Measurements from ENCODE around the gene DAB2IP. TPM values are rescaled to one million over a fixed set of nuclear protein-coding genes. Genes with fewer than 3 reads are reported as not detected.

The DAB2IP gene
- total and polyA plus RNA-seq, 4 donors, result 19.4 to 75.0 (median 28.7) TPM

DNA sequence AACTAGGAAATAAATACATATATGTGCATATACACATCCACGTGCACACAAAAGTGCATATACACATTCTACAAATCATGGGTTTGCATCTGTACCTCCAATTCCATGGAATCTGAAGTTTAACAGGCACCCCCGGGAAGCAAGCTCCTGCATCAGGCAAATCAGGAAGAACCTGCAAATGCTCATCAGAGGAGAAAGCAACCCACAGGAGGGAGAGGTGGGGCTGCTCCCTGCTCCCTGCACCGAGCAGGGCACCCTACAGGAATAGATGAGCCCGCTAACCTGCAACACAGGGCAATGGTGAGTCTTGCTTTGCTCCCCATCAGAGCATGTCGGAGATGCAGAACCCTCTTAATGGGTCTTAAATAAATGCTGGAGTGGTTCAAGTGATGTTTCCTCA lies 151.3 kb downstream of the DAB2IP start:
- TF ChIP-seq CTCF (IDR thresholded peaks at IDR 0.05; ENCODE audit: control extremely low read depth, extremely low read depth), result no peak
- 76 to 79% methylated on average over 5 of the region's 5 CpGs for WGBS, 2 donors
- ATAC-seq (ENCODE audit: insufficient read depth, low FRiP score), result no peak

DNA sequence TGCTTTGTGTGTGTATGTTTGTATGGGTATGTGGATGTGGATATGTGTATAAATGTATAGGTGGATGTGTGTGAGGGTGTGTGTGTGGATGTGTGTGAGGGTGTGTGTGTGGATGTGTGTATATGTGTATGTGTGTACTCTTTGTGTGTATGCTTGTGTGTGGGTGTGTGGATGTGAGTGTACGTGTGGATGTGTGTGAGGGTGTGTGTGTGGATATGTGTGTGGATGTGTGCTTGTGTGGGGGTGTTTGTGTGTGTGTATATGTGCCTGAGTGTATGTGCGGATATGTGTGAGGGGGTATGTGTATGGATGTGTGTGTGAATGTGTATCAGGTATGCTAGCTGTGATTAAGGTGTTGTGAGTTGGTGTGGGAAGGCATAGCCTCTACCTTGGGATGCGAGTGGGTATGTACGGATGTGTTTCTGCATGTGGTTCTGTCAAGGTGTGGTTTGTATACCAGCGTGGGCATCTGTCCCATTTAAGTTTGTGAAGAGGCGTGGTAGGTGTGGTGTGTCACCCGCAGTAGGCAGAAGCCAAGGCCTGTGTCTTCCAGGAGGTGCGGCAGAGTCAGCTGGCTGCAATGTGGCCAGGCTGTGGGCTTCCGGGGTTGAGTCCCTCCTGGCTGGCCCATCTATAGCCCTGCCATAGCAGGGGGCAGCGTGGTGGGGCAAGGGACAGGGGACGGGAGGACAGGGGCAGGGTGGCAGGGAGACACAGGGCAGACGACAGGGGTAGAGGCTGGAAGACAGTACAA lies 155.8 kb downstream of the DAB2IP start:
- no peak for TF ChIP-seq CTCF (IDR thresholded peaks at IDR 0.05; ENCODE audit: control extremely low read depth, extremely low read depth)
- no peak for DNase-seq
- Histone ChIP-seq H3K4me1 (ENCODE audit: control insufficient read depth in 5 of 5, insufficient read depth in 5 of 5, low read length in 5 of 5) (no peaks in the 10 kb centered on the region), H3K9ac (ENCODE audit: insufficient read depth in 1 of 2, low read length in 2 of 2) (no peak overlapping the region), H3K9me3 (ENCODE audit: control insufficient read depth in 4 of 4, insufficient read depth in 3 of 4, low read length in 3 of 4) (peaks cover 0 to 1% (median 0%) of the 10 kb centered on the region in 4 donors), H3K27ac (ENCODE audit: low read depth in 1 of 2, low read length in 1 of 2) (no peak overlapping the region), H3K27me3 (ENCODE audit: control insufficient read depth in 3 of 3, insufficient read depth in 3 of 3, low read length in 2 of 3) (peaks cover 0 to 6% (median 0%) of the 10 kb centered on the region in 3 donors), H3K4me3 (no peak overlapping the region), H3K36me3 (ENCODE audit: control insufficient read depth in 4 of 4, insufficient read depth in 4 of 4, low read length in 4 of 4) (no peaks in the 10 kb centered on the region)
- WGBS, 2 donors, result 84 to 91% methylated on average over 12 of the region's 12 CpGs
- ATAC-seq (ENCODE audit: insufficient read depth, low FRiP score), result no peak

More for the DNA sequence above, 151.3 kb downstream of the DAB2IP start:
- H3K9me3 ChIP-seq (ENCODE audit: control insufficient read depth in 4 of 4, insufficient read depth in 3 of 4, low read length in 3 of 4), result peaks cover 0 to 1% (median 0%) of the 10 kb centered on the region in 4 donors
- no peak overlapping the region for H3K4me3 ChIP-seq
- peaks cover 0 to 6% (median 0%) of the 10 kb centered on the region in 3 donors for H3K27me3 ChIP-seq (ENCODE audit: control insufficient read depth in 3 of 3, insufficient read depth in 3 of 3, low read length in 2 of 3)
- no peak overlapping the region for H3K9ac ChIP-seq (ENCODE audit: insufficient read depth in 1 of 2, low read length in 2 of 2)
- H3K4me1 ChIP-seq (ENCODE audit: control insufficient read depth in 5 of 5, insufficient read depth in 5 of 5, low read length in 5 of 5), result no peaks in the 10 kb centered on the region
- no peaks in the 10 kb centered on the region for H3K36me3 ChIP-seq (ENCODE audit: control insufficient read depth in 4 of 4, insufficient read depth in 4 of 4, low read length in 4 of 4)
- no peak for DNase-seq
- H3K27ac ChIP-seq (ENCODE audit: low read depth in 1 of 2, low read length in 1 of 2), result no peak overlapping the region

DNA sequence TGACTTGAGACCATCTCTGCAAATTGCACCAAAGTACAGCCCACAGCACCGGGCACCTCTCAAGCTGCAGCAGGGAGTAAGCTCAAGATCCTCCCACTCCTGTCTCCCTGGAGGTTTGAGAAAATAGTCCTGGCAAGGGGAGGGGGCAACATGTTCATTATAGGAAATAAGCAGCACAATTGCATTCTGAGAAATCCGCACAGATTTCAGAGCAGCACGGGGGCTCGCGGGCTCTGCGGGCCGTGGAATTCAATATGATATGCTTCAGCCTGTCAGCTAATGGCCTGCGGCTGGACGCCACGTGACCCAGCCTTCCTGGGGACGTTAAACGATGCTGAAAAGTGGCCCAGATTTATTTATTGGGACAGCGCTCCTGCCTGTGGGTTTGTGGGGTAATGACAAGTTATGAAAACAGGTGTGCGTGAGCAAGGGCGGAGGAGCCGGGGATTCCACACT lies 156.4 kb downstream of the DAB2IP start:
- DNase-seq (peak; percentile 46 to 63 (median 50)), ATAC-seq (ENCODE audit: insufficient read depth, low FRiP score) (no peak)
- peaks cover 0 to 1% (median 0%) of the 10 kb centered on the region in 4 donors for H3K9me3 ChIP-seq (ENCODE audit: control insufficient read depth in 4 of 4, insufficient read depth in 3 of 4, low read length in 3 of 4)
- WGBS, 2 donors, result 71 to 90% methylated on average over 16 of the region's 16 CpGs
- H3K27me3 ChIP-seq (ENCODE audit: control insufficient read depth in 3 of 3, insufficient read depth in 3 of 3, low read length in 2 of 3), result peaks cover 0 to 2% (median 0%) of the 10 kb centered on the region in 3 donors
- no peaks in the 10 kb centered on the region for H3K4me1 ChIP-seq (ENCODE audit: control insufficient read depth in 5 of 5, insufficient read depth in 5 of 5, low read length in 5 of 5)
- no peak overlapping the region for H3K9ac ChIP-seq (ENCODE audit: insufficient read depth in 1 of 2, low read length in 2 of 2)
- H3K4me3 ChIP-seq, result no peak overlapping the region
- no peaks in the 10 kb centered on the region for H3K36me3 ChIP-seq (ENCODE audit: control insufficient read depth in 4 of 4, insufficient read depth in 4 of 4, low read length in 4 of 4)
- H3K27ac ChIP-seq (ENCODE audit: low read depth in 1 of 2, low read length in 1 of 2), result no peak overlapping the region
- no peak for TF ChIP-seq CTCF (IDR thresholded peaks at IDR 0.05; ENCODE audit: control extremely low read depth, extremely low read depth)
